ENCODE results near the gene GABRD. TPM values are rescaled to one million over a fixed set of nuclear protein-coding genes. Genes with fewer than 3 reads are reported as not detected.

The GABRD gene
- not detected in 2 replicates for total RNA-seq

GRCh38 chr1:2019172-2019543, at the start of gene GABRD:
TSS of gene GABRD (plus strand) at chr1:2019345. CDS start at chr1:2019424, 79 bp downstream.

GRCh38 chr1:2003541-2004131, 15.5 kb upstream of the GABRD start, which contains the start of gene CFAP74:
TSS of gene CFAP74 (minus strand) at chr1:2003786. CDS start at chr1:1990956, 12,830 bp downstream.

GRCh38 chr1:2049718-2050431, 30.7 kb downstream of the GABRD start, which contains the start of gene PRKCZ:
TSS of gene PRKCZ (plus strand) at chr1:2050411. CDS start at chr1:2050631, 220 bp downstream.

Other genes with a start within 250 kb of the GABRD start
- 57.7 and 67.6 TPM in 2 replicates for gene NADK, start 240.9 kb upstream of the GABRD start, total RNA-seq
- 137 and 158 TPM in 2 replicates for gene GNB1, start 128.3 kb upstream of the GABRD start, total RNA-seq
- gene CALML6, start 104.1 kb upstream of the GABRD start, total RNA-seq = under 0.01 and 0.19 TPM in 2 replicates
- gene TMEM52, start 100.1 kb upstream of the GABRD start, total RNA-seq = 0.48 and 0.65 TPM in 2 replicates
- not detected in 2 replicates for gene CFAP74, start 15.6 kb upstream of the GABRD start, total RNA-seq
- gene PRKCZ, start 31.1 kb downstream of the GABRD start, total RNA-seq = 0.76 and 2.3 TPM in 2 replicates
- 16.7 and 18.2 TPM in 2 replicates for gene FAAP20, start 175.4 kb downstream of the GABRD start, total RNA-seq
- 29.2 and 40.5 TPM in 2 replicates for gene SKI, start 209.0 kb downstream of the GABRD start, total RNA-seq

All from vein endothelial cell (primary cell).